HepG2 (cell line): ENCODE results near the gene DPH1. TPM values are rescaled to one million over a fixed set of nuclear protein-coding genes. Genes with fewer than 3 reads are reported as not detected.

Source experiments
- ADNP ChIP-seq: sonication (generic); formaldehyde crosslinking; IDR thresholded peaks from 2 replicates; pipeline ENCODE4 v1.4.0; 2020; ENCODE audit warnings: missing genetic modification reagents
- ARNT ChIP-seq: fragments of 450-650 bp; IDR thresholded peaks from 2 replicates; pipeline ENCODE4 v1.6.1; 2017
- BHLHE40 ChIP-seq: IDR thresholded peaks from 2 replicates; pipeline ENCODE4 v1.6.1; 2011; ENCODE audit warnings: low read length, improper control_type of control experiment
- FOXA3 ChIP-seq: IDR thresholded peaks from 2 replicates; pipeline ENCODE4 v1.6.1; 2016; ENCODE audit warnings: missing genetic modification reagents, missing compliant biosample characterization
- GABPB1 ChIP-seq: IDR thresholded peaks from 2 replicates; pipeline ENCODE4 v1.6.1; 2016; ENCODE audit warnings: mild to moderate bottlenecking, missing genetic modification reagents, moderate library complexity, missing compliant biosample characterization
- HMGA1 ChIP-seq: sonication (generic); formaldehyde crosslinking; conservative IDR thresholded peaks from 2 replicates; pipeline ENCODE4 v1.4.0; 2020; ENCODE audit warnings: missing genetic modification reagents
- HNRNPLL ChIP-seq: fragments of 200-400 bp; formaldehyde crosslinking; IDR thresholded peaks from 2 replicates; pipeline ENCODE4 v1.6.1; 2017; ENCODE audit warnings: mild to moderate bottlenecking, low read depth, low read length; ENCODE audit not compliant: poor library complexity, severe bottlenecking
- KAT8 ChIP-seq: IDR thresholded peaks from 2 replicates; pipeline ENCODE4 v1.6.1; 2016; ENCODE audit warnings: missing genetic modification reagents, missing compliant biosample characterization
- KLF12 ChIP-seq: sonication (generic); formaldehyde crosslinking; IDR thresholded peaks from 2 replicates; pipeline ENCODE4 v1.4.0; 2020; ENCODE audit warnings: missing genetic modification reagents, borderline replicate concordance
- KMT2B ChIP-seq: IDR thresholded peaks from 2 replicates; pipeline ENCODE4 v1.6.1; 2016; ENCODE audit warnings: missing genetic modification reagents, missing compliant biosample characterization
- NFIC ChIP-seq: IDR thresholded peaks from 2 replicates; pipeline ENCODE4 v1.6.1; 2012; ENCODE audit warnings: mild to moderate bottlenecking, low read length, inconsistent platforms
- NR2F2 ChIP-seq: IDR thresholded peaks from 2 replicates; pipeline ENCODE4 v1.6.1; 2012; ENCODE audit warnings: low read depth, inconsistent platforms, borderline replicate concordance
- RBM39 ChIP-seq: fragments of 200-400 bp; formaldehyde crosslinking; IDR thresholded peaks from one replicate; pipeline ENCODE4 v1.6.1; 2018; ENCODE audit warnings: antibody characterized with exemption, mild to moderate bottlenecking, low read depth, low read length; ENCODE audit not compliant: poor library complexity, severe bottlenecking
- RNF2 ChIP-seq: fragments of 450-650 bp; conservative IDR thresholded peaks from 2 replicates; pipeline ENCODE4 v1.6.1; 2016; ENCODE audit warnings: low read depth
- TOE1 ChIP-seq: sonication (generic); formaldehyde crosslinking; IDR thresholded peaks from 2 replicates; pipeline ENCODE4 v1.4.0; 2020; ENCODE audit warnings: mild to moderate bottlenecking, missing genetic modification reagents
- ZKSCAN1 ChIP-seq: fragments of 150-350 bp; IDR thresholded peaks from 2 replicates; pipeline ENCODE4 v1.6.1; 2014; ENCODE audit warnings: low read length
- ZNF10 ChIP-seq: sonication (generic); formaldehyde crosslinking; IDR thresholded peaks from 2 replicates; pipeline ENCODE4 v1.4.0; 2020; ENCODE audit warnings: mild to moderate bottlenecking, low read depth, missing genetic modification reagents, borderline replicate concordance
- polyA plus RNA-seq, 8 experiments: library from polyadenylated mRNA; depleted of rRNA in 3 of 8; stranded (reverse) in 7 of 8; unstranded in 1 of 8; fragments of >200 nt; fragmentation: Illumina TruSeq in 4 of 8; extraction: Trizol in 4 of 8; gene quantifications; 2 replicates each; pipeline versions ENCODE4 v1.2.1 to v1.2.3, GENCODE V29; 2011 to 2016; ENCODE audit warnings: low read depth in 4 of 8, missing spikeins in 1 of 8, mixed read lengths in 1 of 8; ENCODE audit not compliant: insufficient read depth in 1 of 8
- total RNA-seq, 5 experiments: library from RNA; depleted of rRNA; stranded (reverse); fragments of >200 nt; fragmentation: Illumina TruSeq; extraction: Trizol; gene quantifications; 2 replicates each; pipeline ENCODE4 v1.2.3, GENCODE V29; 2016; ENCODE audit warnings: low read depth in 1 of 5
- TF ChIP-seq, protein P1 (sequence below): sonication (generic); formaldehyde crosslinking; IDR thresholded peaks from 2 replicates; pipeline ENCODE4 v1.5.1; 2020; ENCODE audit warnings: missing genetic modification reagents, mild to moderate bottlenecking, borderline replicate concordance
- TF ChIP-seq, protein P2 (sequence below): sonication (generic); formaldehyde crosslinking; IDR thresholded peaks from 2 replicates; pipeline ENCODE4 v1.8.1; 2023; ENCODE audit warnings: missing genetic modification reagents, mild to moderate bottlenecking, borderline replicate concordance
- TF ChIP-seq, protein P3 (sequence below): sonication (generic); formaldehyde crosslinking; IDR thresholded peaks from 2 replicates; pipeline ENCODE4 v1.5.0; 2020; ENCODE audit warnings: missing genetic modification reagents
- TF ChIP-seq, protein P4 (sequence below): sonication (generic); formaldehyde crosslinking; IDR thresholded peaks from 2 replicates; pipeline ENCODE4 v1.8.0; 2022; ENCODE audit warnings: missing genetic modification reagents, mild to moderate bottlenecking, inconsistent platforms, borderline replicate concordance
- TF ChIP-seq, protein P5 (sequence below): sonication (generic); formaldehyde crosslinking; IDR thresholded peaks from 2 replicates; pipeline ENCODE4 v1.4.0; 2020; ENCODE audit warnings: missing genetic modification reagents

Gene DPH1
- total and polyA plus RNA-seq, 2 of the 13 experiments (the other 11 are each of a cell fraction or from before 2014, with no cell fraction given): 25.3 to 42.8 TPM

DNA sequence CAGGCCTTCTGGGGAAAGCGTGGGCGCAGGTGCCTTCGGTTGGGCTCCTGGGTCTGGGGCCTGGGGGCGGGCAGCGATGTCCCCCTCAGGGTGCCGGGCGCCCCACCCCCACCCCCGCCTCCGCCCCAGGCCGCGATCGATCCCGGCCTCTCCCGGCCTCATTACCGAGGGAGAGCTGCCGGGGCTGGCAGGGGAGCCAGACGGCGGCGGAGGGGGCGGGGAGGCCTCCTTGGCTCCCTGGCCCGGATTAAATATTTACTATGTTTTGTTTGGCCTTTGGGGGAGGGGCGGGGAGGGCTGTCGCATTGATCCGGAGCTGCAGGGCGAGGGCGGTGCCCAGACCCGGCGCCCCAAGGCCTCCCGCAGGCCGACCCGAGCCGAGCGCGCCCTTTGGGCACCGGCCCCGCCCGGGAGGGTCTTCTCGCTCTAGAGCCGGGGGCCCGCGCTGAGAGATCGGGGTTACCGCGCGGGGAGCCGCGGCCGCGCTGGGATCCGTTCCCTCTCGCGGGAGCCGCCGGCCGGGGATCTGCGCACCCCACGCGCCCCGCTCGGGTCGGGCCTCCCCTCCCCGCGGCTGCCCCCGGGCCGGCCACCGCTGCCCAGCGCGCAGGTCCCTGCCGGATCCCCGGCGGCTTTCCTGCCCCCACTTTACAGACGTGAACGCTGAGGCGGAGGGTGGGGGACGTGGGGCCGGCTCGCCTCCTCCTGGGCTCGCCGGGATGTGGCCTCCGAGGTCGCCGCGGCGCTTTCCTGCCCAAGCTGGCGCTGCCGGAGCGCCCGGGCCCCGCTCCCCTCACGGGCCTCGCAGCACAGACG, 31.8 kb upstream of the DPH1 start (continued):
- TF ChIP-seq, protein P1, sequence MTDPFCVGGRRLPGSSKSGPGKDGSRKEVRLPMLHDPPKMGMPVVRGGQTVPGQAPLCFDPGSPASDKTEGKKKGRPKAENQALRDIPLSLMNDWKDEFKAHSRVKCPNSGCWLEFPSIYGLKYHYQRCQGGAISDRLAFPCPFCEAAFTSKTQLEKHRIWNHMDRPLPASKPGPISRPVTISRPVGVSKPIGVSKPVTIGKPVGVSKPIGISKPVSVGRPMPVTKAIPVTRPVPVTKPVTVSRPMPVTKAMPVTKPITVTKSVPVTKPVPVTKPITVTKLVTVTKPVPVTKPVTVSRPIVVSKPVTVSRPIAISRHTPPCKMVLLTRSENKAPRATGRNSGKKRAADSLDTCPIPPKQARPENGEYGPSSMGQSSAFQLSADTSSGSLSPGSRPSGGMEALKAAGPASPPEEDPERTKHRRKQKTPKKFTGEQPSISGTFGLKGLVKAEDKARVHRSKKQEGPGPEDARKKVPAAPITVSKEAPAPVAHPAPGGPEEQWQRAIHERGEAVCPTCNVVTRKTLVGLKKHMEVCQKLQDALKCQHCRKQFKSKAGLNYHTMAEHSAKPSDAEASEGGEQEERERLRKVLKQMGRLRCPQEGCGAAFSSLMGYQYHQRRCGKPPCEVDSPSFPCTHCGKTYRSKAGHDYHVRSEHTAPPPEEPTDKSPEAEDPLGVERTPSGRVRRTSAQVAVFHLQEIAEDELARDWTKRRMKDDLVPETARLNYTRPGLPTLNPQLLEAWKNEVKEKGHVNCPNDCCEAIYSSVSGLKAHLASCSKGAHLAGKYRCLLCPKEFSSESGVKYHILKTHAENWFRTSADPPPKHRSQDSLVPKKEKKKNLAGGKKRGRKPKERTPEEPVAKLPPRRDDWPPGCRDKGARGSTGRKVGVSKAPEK (CRISPR knock-in tag): no peak
- no peak; the same call in 1 of the 2 replicates for TF ChIP-seq NR2F2
- TF ChIP-seq HNRNPLL: peak; percentile 23
- TF ChIP-seq FOXA3: peak; percentile 53; the same call in 1 of the 2 replicates
- TF ChIP-seq KAT8 (CRISPR knock-in tag): 0 out of 2 replicates have a peak, but pooled peaks have one; percentile 20
- peak; percentile 80 for TF ChIP-seq RBM39
- no peak for TF ChIP-seq ARNT
- peak; percentile 93 for TF ChIP-seq RNF2
- TF ChIP-seq, protein P2, sequence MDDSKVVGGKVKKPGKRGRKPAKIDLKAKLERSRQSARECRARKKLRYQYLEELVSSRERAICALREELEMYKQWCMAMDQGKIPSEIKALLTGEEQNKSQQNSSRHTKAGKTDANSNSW (CRISPR knock-in tag): no peak
- TF ChIP-seq ZKSCAN1: no peak
- TF ChIP-seq, protein P3, sequence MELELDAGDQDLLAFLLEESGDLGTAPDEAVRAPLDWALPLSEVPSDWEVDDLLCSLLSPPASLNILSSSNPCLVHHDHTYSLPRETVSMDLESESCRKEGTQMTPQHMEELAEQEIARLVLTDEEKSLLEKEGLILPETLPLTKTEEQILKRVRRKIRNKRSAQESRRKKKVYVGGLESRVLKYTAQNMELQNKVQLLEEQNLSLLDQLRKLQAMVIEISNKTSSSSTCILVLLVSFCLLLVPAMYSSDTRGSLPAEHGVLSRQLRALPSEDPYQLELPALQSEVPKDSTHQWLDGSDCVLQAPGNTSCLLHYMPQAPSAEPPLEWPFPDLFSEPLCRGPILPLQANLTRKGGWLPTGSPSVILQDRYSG (CRISPR knock-in tag): no peak
- TF ChIP-seq, protein P4, sequence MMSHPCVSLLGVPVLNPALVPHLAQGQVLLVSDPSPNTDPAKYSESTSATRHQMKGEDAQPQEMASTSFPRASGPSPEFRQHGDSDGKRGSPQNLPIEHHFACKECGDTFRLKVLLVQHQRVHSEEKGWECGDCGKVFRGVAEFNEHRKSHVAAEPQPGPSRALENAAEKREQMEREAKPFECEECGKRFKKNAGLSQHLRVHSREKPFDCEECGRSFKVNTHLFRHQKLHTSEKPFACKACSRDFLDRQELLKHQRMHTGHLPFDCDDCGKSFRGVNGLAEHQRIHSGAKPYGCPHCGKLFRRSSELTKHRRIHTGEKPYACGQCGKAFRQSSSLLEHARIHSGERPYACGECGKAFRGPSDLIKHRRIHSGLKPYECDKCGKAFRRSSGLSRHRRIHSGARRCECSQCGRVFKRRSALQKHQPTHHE (CRISPR knock-in tag): no peak
- no peak for TF ChIP-seq NFIC
- peak; percentile 53; the same call in 1 of the 2 replicates for TF ChIP-seq KLF12 (CRISPR knock-in tag)
- TF ChIP-seq ZNF10 (CRISPR knock-in tag): no peak
- no peak for TF ChIP-seq KMT2B (CRISPR knock-in tag)
- no peak for TF ChIP-seq ADNP (CRISPR knock-in tag)
- peak; percentile 62; the same call in 1 of the 2 replicates for TF ChIP-seq GABPB1 (CRISPR knock-in tag)
- TF ChIP-seq, protein P5, sequence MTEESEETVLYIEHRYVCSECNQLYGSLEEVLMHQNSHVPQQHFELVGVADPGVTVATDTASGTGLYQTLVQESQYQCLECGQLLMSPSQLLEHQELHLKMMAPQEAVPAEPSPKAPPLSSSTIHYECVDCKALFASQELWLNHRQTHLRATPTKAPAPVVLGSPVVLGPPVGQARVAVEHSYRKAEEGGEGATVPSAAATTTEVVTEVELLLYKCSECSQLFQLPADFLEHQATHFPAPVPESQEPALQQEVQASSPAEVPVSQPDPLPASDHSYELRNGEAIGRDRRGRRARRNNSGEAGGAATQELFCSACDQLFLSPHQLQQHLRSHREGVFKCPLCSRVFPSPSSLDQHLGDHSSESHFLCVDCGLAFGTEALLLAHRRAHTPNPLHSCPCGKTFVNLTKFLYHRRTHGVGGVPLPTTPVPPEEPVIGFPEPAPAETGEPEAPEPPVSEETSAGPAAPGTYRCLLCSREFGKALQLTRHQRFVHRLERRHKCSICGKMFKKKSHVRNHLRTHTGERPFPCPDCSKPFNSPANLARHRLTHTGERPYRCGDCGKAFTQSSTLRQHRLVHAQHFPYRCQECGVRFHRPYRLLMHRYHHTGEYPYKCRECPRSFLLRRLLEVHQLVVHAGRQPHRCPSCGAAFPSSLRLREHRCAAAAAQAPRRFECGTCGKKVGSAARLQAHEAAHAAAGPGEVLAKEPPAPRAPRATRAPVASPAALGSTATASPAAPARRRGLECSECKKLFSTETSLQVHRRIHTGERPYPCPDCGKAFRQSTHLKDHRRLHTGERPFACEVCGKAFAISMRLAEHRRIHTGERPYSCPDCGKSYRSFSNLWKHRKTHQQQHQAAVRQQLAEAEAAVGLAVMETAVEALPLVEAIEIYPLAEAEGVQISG: no peak
- no peak for TF ChIP-seq BHLHE40
- no peak for TF ChIP-seq HMGA1
- TF ChIP-seq TOE1 (CRISPR knock-in tag): no peak
